Smooth muscle cell of the brain vasculature (primary cell): ENCODE measurements around the gene SLC24A4.
"Not testable (repeated sequence)": the region's sequence is repeated elsewhere in the genome, so short reads cannot be mapped to it uniquely, and the experiment has no call there.

ENCODE experiments used
- DNase-seq: peaks from one replicate; pipeline ENCODE4 v3.0.0-alpha.2; 2012; ENCODE audit warnings: low read depth, low spot score

Gene SLC24A4

DNA sequence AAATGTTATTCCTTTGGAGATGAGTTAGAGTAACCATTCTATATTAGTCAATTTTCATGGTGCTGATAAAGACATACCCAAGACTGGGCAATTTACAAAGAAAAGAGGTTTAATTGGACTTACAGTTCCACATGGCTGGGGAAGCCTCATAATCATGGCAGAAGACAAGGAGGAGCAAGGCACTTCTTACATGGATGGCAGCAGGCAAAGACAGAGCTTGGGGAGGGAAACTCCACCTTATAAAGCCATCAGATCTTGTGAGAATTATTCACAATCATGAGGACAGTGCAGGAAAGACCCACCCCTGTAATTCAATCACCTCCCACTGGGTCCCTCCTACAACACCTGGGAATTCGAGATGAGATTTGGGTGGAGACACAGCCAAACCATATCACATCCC is 79.5 kb downstream of the SLC24A4 start:
- DNase-seq, result not testable (repeated sequence)

DNA sequence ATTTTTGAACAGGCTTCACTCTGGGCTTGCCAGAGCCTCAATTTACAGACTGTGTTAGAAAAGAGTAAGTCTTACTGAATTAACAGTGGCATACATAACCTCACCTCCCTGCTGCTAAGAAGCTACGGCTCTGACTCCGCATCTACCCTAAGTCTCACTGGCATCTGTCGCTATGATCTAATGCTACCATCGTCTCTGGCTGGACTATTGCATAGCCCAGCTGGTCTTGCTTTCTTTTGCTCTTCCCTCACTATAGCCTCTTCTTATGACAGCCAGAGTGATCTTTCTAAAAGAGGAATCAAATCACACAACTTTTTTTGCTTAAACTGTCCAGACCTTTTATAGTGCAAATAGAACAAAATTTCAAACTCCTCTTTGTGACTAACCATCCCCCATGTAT is 81.1 kb downstream of the SLC24A4 start:
- DNase-seq, result no peak

DNA sequence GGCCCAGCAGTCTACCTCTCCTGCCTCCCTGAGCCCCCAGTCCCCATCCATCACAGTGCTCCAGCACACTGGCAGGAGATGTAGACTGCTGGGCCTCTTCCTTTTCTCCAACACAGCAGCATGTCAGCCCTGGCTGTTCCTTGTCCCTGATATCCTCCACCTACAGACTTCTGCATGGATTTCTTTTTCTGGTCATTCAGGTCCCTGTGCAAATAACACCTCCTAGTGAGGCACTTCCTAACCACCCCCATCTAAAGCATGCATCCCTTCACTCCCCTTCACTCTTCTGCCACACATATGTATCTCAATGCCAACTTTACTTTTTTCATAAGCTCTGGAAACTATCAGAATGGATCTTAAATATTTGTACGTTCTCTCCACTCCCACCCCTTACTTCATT is 81.5 kb downstream of the SLC24A4 start:
- DNase-seq, result no peak

DNA sequence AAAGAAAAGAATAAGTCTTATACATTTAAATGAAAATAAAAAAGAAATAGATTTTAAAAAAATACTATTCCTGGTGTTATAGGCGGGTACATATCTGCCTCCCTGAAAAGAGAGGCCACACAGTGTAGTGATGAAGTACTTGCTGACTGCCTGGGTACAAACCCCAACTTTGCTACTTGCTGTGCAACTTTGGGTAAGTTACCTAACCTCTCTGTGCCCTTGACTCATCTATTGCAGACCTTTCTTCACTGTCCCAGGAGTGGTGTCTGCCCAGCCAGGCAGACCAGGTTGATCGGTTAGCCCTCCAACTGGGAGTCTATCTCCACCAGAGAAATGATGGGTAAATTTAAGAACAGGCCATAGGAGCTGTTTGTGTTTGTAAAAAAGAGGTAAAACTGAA is 82.0 kb downstream of the SLC24A4 start:
- no peak for DNase-seq

DNA sequence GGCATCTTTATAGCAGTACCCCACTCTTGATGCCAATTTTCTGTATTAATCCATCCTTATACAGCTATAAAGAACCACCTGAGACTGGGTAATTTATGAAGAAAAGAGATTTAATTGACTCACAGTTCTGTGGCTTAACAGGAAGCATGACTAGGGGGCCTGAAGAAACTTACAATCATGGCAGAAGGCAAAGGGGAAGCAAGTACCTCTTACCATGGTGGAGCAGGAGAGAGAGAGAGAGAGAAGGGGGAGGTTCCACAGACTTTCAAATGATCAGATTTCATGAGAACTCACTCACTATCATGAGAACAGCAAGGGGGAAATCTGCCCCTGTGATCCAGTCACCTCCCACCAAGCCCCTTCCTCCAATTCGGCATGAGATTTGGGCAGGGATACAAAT is 84.4 kb downstream of the SLC24A4 start:
- DNase-seq, result no peak

DNA sequence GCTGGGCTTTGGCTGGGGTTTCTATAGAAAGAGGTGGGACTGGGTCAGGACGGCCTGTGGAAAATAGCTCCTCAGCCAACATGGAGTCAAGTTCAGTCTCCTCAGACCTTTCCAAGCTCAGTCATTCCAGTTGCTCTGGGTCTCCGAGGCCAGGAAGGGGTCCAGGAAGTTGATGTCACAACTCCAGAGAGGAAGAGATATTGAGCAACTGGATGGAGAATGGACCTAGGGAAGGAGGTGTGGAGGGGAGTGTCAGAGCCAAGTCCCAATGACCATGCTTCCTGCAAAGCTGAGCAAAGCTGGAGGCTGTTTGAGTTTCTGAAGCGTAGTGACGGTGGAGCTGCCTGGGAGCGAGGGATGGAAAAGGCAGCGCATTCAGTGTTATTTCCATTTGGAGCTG is 86.1 kb downstream of the SLC24A4 start:
- DNase-seq, result no peak

DNA sequence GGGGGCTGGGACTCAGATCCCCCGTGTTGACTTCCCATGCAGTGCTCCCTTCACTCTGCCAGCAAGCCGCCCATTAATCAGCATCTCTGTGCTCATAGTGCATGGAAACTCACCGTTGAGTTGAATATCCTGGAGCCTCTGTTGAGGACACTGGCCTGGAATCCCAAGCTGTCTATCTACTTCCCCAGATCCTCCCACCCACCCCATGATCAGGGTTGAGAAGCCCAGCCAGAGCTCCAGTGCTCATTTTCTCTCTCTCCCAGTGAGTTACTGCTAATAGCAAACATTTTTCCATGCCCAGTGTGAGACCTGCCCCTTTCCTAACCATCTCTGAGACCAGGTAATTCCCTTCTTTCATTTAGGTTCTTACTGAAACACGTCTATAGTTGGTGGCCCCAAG is 88.2 kb downstream of the SLC24A4 start:
- DNase-seq, result no peak

DNA sequence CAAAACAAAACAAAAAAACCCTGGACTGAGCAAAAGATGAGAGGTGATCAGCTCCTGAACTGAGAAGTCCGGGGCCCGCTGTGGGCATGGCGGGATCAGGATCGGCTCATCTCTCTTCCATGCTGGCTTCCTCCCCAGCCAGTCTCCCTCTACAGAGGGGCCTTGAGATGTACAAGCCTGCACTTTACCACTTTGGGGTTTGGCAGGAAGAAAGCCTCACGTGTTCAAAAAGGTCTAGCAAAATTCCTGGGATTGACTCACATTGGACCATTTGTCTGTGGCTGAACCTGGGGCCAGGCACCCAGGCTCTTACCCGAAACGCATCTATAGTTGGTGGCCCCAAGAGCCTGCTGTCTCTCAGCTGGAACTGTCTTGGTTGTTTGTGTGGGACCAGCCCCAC is 89.0 kb downstream of the SLC24A4 start:
- no peak for DNase-seq

DNA sequence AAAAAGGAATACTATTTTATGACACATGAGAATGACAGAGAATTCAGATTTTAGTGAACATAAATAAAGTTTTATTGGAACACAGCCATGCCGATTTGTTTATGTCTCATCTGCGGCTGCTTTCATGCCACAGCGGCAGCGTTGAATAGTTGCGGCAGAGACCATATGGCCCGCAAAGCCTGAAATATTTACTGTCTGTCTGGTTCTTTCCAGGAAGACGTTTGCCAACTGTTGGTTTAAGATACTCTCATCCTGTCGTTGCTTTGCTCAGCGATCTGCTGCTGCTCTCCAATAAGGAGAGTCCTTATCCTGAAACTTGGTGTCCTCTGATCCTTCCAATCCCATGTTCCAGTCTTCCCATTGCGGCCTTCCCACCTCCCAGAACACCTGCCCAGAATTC is 89.9 kb downstream of the SLC24A4 start:
- no peak for DNase-seq

DNA sequence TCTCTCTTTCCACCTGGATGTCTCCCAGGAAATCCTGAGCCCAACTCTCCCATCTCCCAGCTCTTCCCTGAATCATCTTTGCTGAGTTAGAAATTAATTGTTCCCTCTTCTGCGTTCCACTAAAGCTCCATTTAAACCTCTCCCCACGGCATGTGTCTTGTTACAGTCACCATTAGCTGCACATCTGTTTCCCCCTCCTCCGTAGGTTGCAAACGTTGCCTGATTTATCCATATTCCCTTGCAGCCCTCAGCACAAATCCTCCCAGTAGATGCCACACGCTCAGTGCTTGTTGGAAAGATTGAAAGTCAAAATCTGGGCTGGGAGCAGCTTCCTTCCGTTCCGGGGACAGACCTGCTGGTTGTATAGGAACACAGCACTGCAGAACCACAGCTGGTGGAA is 90.4 kb downstream of the SLC24A4 start:
- no peak for DNase-seq

DNA sequence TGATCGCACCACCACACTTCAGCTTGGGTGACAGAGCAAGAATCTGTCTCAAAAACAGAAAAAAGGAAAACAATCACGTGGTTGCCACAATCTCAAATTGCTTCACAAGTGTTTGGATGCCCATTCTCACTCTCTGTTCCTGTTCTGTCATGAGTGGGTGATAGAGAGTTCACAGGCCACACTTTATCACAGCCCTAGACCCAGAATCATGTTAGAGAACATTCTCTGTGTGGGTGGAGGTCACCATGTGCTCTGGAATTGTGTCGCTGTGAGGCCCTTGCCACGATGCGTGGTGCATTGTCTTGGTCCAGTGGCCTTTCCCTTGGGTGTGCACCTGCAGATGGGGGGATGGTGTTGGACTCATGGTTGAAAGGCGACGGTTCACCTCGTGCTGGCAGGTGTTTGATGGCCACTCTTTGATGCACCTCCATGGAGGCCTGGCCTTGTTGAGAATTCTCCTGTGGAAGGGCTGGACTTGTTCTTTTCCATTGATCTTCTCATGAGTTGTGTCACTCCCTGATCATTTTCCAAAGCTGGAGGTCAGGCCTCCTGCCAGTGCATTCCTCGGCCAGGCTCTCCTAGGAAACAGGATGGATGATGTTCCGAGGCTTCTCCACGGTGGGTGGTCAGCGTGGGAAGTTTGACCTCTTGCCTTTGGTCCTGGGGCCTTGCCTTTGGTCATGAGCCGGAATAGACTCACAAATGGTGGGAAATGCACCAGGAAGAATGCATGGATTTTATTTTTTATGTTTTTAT is 91.9 kb downstream of the SLC24A4 start:
- DNase-seq, result no peak

DNA sequence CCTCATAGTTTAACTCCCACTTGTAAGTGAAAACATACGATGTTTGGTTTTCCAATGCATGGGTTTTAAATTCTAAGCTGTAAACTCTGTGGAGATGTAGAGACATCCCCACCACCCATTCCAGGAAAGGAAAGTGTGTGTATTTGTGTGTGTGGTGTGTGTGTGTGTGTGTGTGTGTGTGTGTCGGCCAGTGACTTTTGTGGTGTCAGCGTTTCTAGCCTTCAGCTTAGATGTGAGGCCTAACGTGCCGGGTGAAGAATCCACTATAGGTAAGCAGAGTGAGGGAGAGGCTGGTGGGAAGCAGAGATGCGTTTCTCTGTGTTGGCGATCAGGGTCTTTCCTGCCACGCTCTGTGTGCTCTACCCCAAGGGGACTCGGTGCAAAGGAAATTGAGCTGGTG is 93.0 kb downstream of the SLC24A4 start:
- DNase-seq, result no peak

DNA sequence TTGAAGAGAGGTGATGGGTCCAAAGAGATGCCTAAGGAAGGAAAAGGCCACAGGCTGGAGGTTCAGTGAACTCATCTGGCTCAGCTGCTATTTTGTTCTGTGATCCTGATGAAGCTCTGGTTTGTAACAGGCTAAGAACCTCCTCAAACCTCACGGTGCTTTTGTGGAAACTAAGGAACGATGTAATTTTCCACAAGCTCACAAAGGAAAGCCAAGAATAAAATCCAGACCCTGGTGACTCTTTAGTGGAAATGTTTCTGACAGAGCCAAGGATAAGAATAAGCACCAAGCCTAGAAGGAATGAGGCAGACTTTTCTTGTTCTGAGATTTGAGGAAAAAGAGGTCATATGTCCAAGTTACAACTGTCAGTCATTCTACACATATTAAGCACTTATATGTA is 93.6 kb downstream of the SLC24A4 start:
- DNase-seq, result no peak

DNA sequence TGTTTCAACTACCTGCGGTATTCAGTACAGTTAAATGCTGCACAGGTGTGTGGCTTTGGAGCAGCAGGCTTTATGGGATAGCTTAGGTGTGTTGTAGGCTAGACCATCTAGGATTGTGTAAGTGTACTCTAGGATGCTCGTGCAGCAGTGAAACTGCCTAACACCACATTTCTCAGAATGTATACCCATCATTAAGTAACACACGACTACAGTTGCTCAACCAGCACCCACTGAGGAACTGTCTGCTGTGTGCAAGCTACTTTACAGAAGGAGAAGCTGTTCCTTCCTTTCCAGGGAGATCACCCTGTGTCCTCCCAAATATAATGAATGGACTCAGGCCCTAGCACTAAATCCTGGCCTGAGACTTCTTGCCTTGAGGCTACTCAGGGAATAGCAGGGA is 94.8 kb downstream of the SLC24A4 start:
- DNase-seq, result no peak

DNA sequence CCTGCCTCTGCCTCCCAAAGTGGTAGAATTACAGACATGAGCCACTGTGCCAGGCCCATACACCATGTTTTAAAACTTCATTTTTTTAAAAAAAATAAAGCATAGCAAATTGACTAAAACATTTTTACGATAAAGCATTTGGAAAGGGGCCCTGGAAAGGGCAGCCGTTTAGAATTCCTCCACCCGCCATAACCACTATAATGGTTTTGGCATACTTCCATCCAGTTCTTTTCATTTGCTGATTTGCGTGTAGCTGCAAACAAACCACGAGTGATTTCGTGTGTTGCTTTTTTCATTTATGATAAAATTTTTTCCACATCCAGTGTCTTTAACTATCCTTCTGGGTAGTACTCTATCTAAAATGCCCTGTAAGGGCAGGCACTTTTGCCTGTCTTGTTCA is 98.8 kb downstream of the SLC24A4 start:
- DNase-seq, result no peak

DNA sequence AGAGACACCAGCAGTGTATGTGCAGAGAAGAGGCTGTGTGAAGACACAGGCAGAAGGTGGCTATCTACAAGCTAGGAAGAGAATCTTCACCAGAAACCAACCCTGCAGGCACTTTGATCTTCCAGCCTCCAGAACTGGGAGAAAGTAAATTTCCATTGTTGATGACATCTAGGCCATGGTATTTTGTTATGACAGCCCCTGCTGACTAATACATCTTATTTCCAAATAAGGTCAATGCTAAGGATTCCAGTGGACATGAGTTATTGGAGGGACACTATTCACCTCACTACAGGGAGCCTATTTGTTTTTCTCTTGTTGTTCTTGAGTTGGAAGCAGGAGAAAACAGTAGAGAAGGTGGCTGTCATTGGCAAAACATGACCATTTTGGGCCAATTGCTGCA is 102.1 kb downstream of the SLC24A4 start:
- DNase-seq, result no peak

DNA sequence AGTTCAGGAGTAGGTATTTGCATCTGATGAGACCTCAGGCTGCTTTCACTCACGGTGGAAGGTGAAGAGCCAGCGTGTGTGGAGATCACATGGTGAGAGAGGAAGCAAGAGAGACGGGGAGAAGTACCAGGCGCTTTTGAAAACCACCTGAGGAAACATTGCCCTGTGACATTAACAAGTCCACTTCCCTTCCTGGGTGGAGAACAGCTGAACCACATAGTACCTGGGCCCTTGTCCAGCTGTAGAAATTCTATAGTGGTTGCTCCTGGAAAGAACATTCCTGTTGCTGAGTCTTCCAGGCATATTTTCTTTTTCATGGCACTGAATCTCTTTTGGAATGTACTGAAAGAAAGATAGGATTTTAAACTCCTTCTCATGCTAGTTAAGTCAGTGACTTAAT is 103.3 kb downstream of the SLC24A4 start:
- no peak for DNase-seq

DNA sequence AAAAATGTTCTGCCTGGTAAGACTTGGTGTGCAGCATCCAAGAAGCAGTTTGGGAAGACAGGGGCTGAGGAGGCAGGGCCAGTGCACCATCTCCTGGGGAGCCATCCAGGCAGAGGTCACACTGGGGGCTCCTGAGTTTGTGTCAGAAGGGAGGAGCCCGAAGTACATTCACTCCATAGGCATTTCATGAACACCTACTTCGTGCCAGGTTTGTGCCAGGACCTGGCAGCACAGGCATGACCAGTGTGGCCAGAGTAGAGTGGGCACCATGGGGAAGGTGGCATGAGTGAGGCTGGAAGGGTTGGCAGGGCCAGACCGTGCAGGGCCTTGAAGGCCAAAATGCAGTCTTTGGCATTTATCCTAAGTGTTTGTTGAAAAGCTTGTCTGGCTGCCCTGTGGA is 104.1 kb downstream of the SLC24A4 start:
- DNase-seq, result no peak

DNA sequence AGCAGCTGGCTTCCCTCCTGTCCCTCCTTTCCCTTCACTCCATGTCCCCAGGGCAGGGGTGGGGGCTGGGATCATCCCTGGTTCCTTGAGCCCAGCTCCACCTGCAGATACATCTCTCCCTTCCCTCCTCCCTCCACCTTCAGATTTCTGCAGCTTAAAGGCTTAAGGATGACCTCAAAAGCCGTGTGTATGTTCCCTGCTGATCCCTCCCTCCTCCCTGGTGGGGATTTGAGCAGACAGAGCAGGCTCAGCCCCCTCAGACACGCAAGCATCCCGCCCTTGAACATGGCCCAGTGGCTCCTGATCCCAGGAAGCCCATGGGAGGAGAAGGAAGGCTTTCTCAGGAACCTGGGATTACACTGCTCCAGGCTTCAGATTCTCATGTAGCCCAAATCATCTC is 107.7 kb downstream of the SLC24A4 start:
- no peak for DNase-seq

DNA sequence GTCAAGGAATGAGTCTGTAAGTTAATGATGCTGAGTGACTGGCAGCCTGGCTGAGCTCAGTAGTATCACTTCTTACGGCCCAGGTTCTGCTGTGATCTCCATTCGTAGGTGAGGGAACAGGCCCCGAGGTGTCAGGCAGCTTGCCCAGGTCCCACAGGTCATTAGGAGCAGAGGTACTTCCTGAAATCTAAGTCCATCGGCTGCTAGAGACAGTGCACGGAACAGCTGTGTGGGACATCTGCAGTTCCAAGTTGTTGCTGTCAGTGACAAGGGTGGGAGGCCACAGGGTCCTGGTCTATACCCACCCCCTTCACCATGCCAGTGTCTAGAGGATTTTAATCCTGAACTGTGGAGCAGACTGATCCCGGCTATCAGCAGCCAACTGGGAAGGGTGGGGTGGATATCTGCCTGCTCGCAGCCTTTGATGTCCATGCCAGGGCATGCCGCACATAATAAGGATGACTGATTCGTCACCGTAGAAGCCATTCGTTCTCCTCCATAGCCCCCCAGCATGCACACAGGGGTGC is 108.3 kb downstream of the SLC24A4 start:
- no peak for DNase-seq

DNA sequence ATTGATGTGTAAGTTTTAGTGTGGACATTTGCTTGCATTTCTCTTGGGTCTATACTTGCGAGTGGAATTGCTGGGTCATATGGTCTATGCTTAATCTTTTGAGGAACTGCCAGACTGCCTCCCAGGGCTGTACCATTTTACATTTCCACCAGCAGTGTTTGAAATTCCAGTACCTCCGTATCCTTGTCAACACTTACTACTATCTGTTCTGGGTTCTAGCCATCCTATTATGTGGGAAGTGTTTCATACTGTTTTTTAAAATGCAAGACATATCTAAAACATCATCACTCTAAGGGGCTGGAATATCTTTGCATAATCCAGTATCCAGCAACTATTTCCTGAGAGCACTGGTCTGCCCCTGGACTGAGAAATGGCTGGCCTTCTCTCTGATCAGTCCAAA is 110.4 kb downstream of the SLC24A4 start:
- no peak for DNase-seq

DNA sequence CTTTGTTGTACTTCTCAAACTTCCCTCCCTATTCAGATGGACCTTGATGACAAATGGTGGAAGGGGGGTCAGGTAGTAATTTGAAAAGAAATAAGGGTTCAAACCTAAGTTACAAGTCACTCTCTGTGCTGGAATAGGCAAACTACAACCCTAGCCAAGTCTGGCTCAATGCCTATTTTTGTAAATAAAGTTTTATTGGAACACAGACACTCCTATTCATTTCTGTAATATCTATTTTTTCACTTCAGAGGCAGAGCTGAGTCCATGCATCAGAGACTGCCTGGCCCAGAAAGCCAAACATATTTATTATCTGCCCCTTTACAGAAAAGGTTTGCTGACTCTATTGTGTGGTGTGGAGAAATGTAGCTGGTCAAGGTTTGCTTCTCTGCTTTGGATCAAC is 112.2 kb downstream of the SLC24A4 start:
- DNase-seq, result no peak

DNA sequence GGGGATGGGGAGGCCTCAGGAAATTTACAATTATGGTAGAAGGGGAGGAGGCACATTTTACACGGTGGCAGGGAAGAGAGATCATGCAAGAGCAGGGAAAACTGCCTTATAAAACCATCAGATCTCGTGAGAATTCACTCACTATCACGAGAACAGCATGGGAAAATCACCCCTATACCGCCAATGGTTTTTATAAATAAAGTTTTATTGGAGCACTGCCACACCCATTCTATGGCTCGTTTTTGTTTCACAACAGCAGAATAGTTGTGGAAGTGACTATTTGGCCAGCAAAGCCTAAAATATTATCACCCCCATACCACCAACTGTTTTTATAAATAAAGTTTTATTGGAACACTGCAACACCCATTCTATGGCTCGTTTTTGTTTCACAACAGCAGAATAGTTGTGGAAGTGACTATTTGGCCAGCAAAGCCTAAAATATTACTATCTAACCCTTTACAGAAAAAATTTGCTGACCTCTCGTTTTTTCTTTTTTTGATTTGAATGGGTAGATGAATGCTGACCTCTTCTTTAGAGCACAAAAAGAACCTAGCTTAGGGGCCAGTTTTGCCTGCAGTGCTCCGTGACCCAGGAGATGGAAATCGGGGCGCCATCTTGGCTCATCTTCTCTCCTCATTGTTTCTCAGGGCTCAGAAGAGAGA is 113.3 kb downstream of the SLC24A4 start:
- DNase-seq, result no peak
